K562 (cell line): ENCODE results near the gene TAF5. TPM values are rescaled to one million over a fixed set of nuclear protein-coding genes. Genes with fewer than 3 reads are reported as not detected.

Experiments used
- ATF2 ChIP-seq: sonication (generic); formaldehyde crosslinking; IDR thresholded peaks from 2 replicates; pipeline ENCODE4 v1.8.1; 2022; ENCODE audit warnings: missing genetic modification reagents
- ATF3 ChIP-seq, 2 experiments: fragments of 450-650 bp in 1 of 2; sonication (generic) in 1 of 2; formaldehyde crosslinking in 1 of 2; IDR thresholded peaks in 1 of 2; conservative IDR thresholded peaks in 1 of 2; 2 replicates each; pipeline versions ENCODE4 v1.6.1 to v1.8.1; 2016 to 2023; ENCODE audit warnings: mild to moderate bottlenecking in 2 of 2, moderate library complexity in 2 of 2, inconsistent platforms in 1 of 2, missing genetic modification reagents in 1 of 2
- CC2D1A ChIP-seq: fragments of 450-650 bp; IDR thresholded peaks from 2 replicates; pipeline ENCODE4 v1.6.1; 2017; ENCODE audit warnings: mild to moderate bottlenecking
- E4F1 ChIP-seq: fragments of 250-450 bp; sonication (Bioruptor Pico); IDR thresholded peaks from 2 replicates; pipeline ENCODE4 v1.5.0; 2021; ENCODE audit warnings: mild to moderate bottlenecking, borderline replicate concordance
- FOXP1 ChIP-seq: sonication (generic); formaldehyde crosslinking; IDR thresholded peaks from 2 replicates; pipeline ENCODE4 v1.8.0; 2022; ENCODE audit warnings: mild to moderate bottlenecking, missing genetic modification reagents
- GTF2E2 ChIP-seq: fragments of 200-800 bp; sonication (Bioruptor generic); IDR thresholded peaks from 2 replicates; pipeline ENCODE4 v1.6.1; 2016; ENCODE audit warnings: missing genetic modification characterization, missing compliant biosample characterization
- GTF2F1 ChIP-seq: IDR thresholded peaks from 2 replicates; pipeline ENCODE4 v1.6.1; 2011; ENCODE audit warnings: low read depth, low read length, improper control_type of control experiment
- KLF6 ChIP-seq: fragments of 250-450 bp; sonication (Bioruptor Pico); IDR thresholded peaks from 2 replicates; pipeline ENCODE4 v1.4.0; 2020; ENCODE audit warnings: mild to moderate bottlenecking, moderate library complexity, borderline replicate concordance
- L3MBTL2 ChIP-seq: fragments of 450-650 bp; IDR thresholded peaks from 2 replicates; pipeline ENCODE4 v1.6.1; 2016; ENCODE audit warnings: mild to moderate bottlenecking, moderate library complexity
- MAFG ChIP-seq: fragments of 450-650 bp; conservative IDR thresholded peaks from 2 replicates; pipeline ENCODE4 v1.6.1; 2016; ENCODE audit warnings: missing genetic modification characterization, missing compliant biosample characterization
- MAFK ChIP-seq: IDR thresholded peaks from 2 replicates; pipeline ENCODE4 v1.6.1; 2011; ENCODE audit warnings: low read length, improper control_type of control experiment
- PATZ1 ChIP-seq: fragments of 250-450 bp; sonication (Bioruptor Pico); IDR thresholded peaks from 2 replicates; pipeline ENCODE4 v1.5.0; 2020; ENCODE audit warnings: mild to moderate bottlenecking, borderline replicate concordance
- PTTG1 ChIP-seq: fragments of 450-650 bp; IDR thresholded peaks from 2 replicates; pipeline ENCODE4 v1.6.1; 2016; ENCODE audit warnings: low read depth, mild to moderate bottlenecking, missing genetic modification characterization, missing compliant biosample characterization
- RBM17 ChIP-seq: fragments of 200-400 bp; formaldehyde crosslinking; IDR thresholded peaks from 2 replicates; pipeline ENCODE4 v1.6.1; 2017; ENCODE audit warnings: low read depth, mild to moderate bottlenecking, low read length, borderline replicate concordance
- RUNX1 ChIP-seq: sonication (generic); IDR thresholded peaks from 2 replicates; pipeline ENCODE4 v1.6.1; 2016; ENCODE audit warnings: antibody characterized with exemption, low read depth
- SMARCE1 ChIP-seq: fragments of 450-650 bp; IDR thresholded peaks from 2 replicates; pipeline ENCODE4 v1.7.1; 2016; ENCODE audit warnings: mild to moderate bottlenecking
- TFAM ChIP-seq: fragments of 250-450 bp; sonication (Bioruptor Pico); conservative IDR thresholded peaks from 2 replicates; pipeline ENCODE4 v1.5.0; 2021; ENCODE audit warnings: mild to moderate bottlenecking, moderate library complexity
- ZBED1 ChIP-seq: IDR thresholded peaks from 2 replicates; pipeline ENCODE4 v1.6.1; 2014
- ZNF584 ChIP-seq: fragments of 200-800 bp; sonication (Bioruptor generic); IDR thresholded peaks from 2 replicates; pipeline ENCODE4 v1.6.1; 2016; ENCODE audit warnings: low read depth, mild to moderate bottlenecking, missing genetic modification characterization, missing compliant biosample characterization
- ZNF644 ChIP-seq: fragments of 200-800 bp; sonication (Bioruptor generic); IDR thresholded peaks from 2 replicates; pipeline ENCODE4 v1.6.1; 2016; ENCODE audit warnings: low read depth, missing genetic modification characterization, missing compliant biosample characterization
- ZNF778 ChIP-seq: fragments of 450-650 bp; formaldehyde crosslinking; IDR thresholded peaks from 2 replicates; pipeline ENCODE4 v1.4.0; 2020; ENCODE audit warnings: mild to moderate bottlenecking, moderate library complexity
- ZNF830 ChIP-seq: fragments of 250-450 bp; sonication (Bioruptor Pico); IDR thresholded peaks from 2 replicates; pipeline ENCODE4 v1.5.0; 2021; ENCODE audit warnings: mild to moderate bottlenecking
- polyA plus RNA-seq, 8 experiments: library from polyadenylated mRNA; depleted of rRNA in 4 of 8; stranded (reverse) in 5 of 8; unstranded in 3 of 8; fragments of >200 nt; fragmentation: Nextera tagmentation in 2 of 8; fragmentation: Illumina TruSeq in 1 of 8; extraction: Ambion mirVana in 2 of 8; extraction: Trizol in 1 of 8; gene quantifications; 2 replicates each; pipeline versions ENCODE4 v1.2.1 to v1.2.3, GENCODE V29; 2011 to 2014; ENCODE audit warnings: inconsistent platforms in 1 of 8, missing spikeins in 1 of 8
- total RNA-seq, 7 experiments: library from RNA; depleted of rRNA in 6 of 7; stranded (reverse); fragments of >200 nt in 6 of 7; fragmentation: Illumina TruSeq in 2 of 7; extraction: Trizol in 2 of 7; gene quantifications; 2 replicates each; pipeline versions ENCODE4 v1.2.1 to v1.2.3, GENCODE V29; 2011 to 2021; ENCODE audit warnings: low replicate concordance in 1 of 7

The TAF5 gene
- total and polyA plus RNA-seq, 9 of the 15 experiments (the other 6 are each of a cell fraction or from before 2014, with no cell fraction given) = 4.2 to 11.9 (median 9.3) TPM

GRCh38 chr10:103350517-103351260, 17.1 kb upstream of the TAF5 start, which contains the start of gene PCGF6 (continued):
- TF ChIP-seq ATF3 (IDR thresholded peaks at IDR 0.05) (no peak), ATF3 (CRISPR knock-in tag; conservative IDR thresholded peaks at IDR 0.05) (no peak), L3MBTL2 (peak; percentile 76; the same call in 1 of the 2 replicates), ATF2 (no peak), ZNF778 (CRISPR knock-in tag) (no peak), CC2D1A (no peak), GTF2E2 (tag) (peak; percentile 46; the same call in 1 of the 2 replicates), RBM17 (no peak), KLF6 (CRISPR knock-in tag) (no peak), RUNX1 (no peak), PATZ1 (CRISPR knock-in tag) (no peak), MAFG (tag) (no peak), ZNF644 (tag) (no peak), TFAM (CRISPR knock-in tag) (no peak), ZBED1 (no peak), FOXP1 (CRISPR knock-in tag) (no peak), GTF2F1 (no peak), SMARCE1 (no peak), E4F1 (CRISPR knock-in tag) (no peak), ZNF830 (CRISPR knock-in tag) (no peak), ZNF584 (CRISPR knock-in tag) (no peak), MAFK (no peak), PTTG1 (tag) (no peak)
